22Rv1 (cell line): ENCODE results near the gene GSX1.

Source experiments
- ZFX ChIP-seq: fragments of 450-650 bp; IDR thresholded peaks from 2 replicates; pipeline ENCODE4 v1.6.1; 2017; ENCODE audit warnings: antibody characterized with exemption, borderline replicate concordance
- TF ChIP-seq, protein P1 (sequence below): fragments of 450-650 bp; IDR thresholded peaks from 2 replicates; pipeline ENCODE4 v1.5.1; 2017; ENCODE audit warnings: mild to moderate bottlenecking

DNA sequence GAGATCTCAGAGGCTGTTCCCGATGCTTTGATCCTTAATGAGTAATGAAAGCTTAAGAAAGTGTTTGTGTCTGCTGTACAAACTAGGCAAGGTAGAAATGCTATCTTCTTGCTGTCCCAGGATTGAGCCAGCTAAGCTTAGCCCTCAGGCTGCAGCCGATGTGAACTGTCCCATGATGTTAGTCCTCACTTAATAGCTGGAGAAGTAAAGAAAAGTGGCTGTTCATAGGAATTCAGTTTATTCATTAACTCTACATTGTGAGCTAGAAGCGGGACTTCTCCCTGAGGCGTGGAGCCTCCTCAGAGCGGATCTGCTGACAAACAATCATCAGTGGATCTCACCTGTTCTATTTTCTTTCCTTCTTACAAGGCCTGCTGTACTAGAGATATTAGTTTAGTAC lies 10.1 kb upstream of the GSX1 start:
- TF ChIP-seq, protein P1, sequence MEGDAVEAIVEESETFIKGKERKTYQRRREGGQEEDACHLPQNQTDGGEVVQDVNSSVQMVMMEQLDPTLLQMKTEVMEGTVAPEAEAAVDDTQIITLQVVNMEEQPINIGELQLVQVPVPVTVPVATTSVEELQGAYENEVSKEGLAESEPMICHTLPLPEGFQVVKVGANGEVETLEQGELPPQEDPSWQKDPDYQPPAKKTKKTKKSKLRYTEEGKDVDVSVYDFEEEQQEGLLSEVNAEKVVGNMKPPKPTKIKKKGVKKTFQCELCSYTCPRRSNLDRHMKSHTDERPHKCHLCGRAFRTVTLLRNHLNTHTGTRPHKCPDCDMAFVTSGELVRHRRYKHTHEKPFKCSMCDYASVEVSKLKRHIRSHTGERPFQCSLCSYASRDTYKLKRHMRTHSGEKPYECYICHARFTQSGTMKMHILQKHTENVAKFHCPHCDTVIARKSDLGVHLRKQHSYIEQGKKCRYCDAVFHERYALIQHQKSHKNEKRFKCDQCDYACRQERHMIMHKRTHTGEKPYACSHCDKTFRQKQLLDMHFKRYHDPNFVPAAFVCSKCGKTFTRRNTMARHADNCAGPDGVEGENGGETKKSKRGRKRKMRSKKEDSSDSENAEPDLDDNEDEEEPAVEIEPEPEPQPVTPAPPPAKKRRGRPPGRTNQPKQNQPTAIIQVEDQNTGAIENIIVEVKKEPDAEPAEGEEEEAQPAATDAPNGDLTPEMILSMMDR = no peak
- no peak for TF ChIP-seq ZFX
